Cerebellar cortex (tissue), 1 donor: ENCODE data around the gene ALDH3A2.

ENCODE experiments used
- DNase-seq: peaks from one replicate; pipeline ENCODE4 v3.0.0-alpha.2; 2015; ENCODE audit warnings: low spot score

Gene ALDH3A2

GRCh38 chr17:19648475-19649273 is at the start of gene ALDH3A2:
ALDH3A2 (plus strand) TSS chr17:19648751; CDS start chr17:19648972, 221 bp downstream.
- peak; percentile 96 for DNase-seq

GRCh38 chr17:19610311-19610710 is 38.2 kb upstream of the ALDH3A2 start:
- DNase-seq, result no peak

GRCh38 chr17:19610879-19611278 is 37.7 kb upstream of the ALDH3A2 start:
- DNase-seq, result no peak

- DNase-seq, result no peak
These were observed 34.6 kb upstream of the ALDH3A2 start for GRCh38 chr17:19613979-19614378.

- DNase-seq, result no peak
These were observed 33.7 kb upstream of the ALDH3A2 start for GRCh38 chr17:19614900-19615299.

GRCh38 chr17:19618015-19618414 is 30.5 kb upstream of the ALDH3A2 start:
- DNase-seq, result no peak

GRCh38 chr17:19619705-19620325 is 28.7 kb upstream of the ALDH3A2 start:
- no peak for DNase-seq

GRCh38 chr17:19621697-19622096 is 26.9 kb upstream of the ALDH3A2 start:
- DNase-seq, result no peak

GRCh38 chr17:19626079-19626478 is 22.5 kb upstream of the ALDH3A2 start:
- DNase-seq, result no peak

- no peak for DNase-seq
These were observed 19.1 kb upstream of the ALDH3A2 start for GRCh38 chr17:19629449-19629848.

GRCh38 chr17:19630035-19630434 is 18.5 kb upstream of the ALDH3A2 start:
- DNase-seq, result no peak

GRCh38 chr17:19630661-19631060 is 17.9 kb upstream of the ALDH3A2 start:
- DNase-seq, result no peak

- DNase-seq, result no peak
These were observed 16.6 kb upstream of the ALDH3A2 start for GRCh38 chr17:19631905-19632304.

GRCh38 chr17:19641687-19642372 is 6.7 kb upstream of the ALDH3A2 start:
- DNase-seq, result no peak

- no peak for DNase-seq
These were observed 6.1 kb upstream of the ALDH3A2 start for GRCh38 chr17:19642373-19642893.

GRCh38 chr17:19644493-19645210 is 3.9 kb upstream of the ALDH3A2 start:
- DNase-seq, result no peak

GRCh38 chr17:19645734-19646201 is 2.8 kb upstream of the ALDH3A2 start:
- peak; percentile 49 for DNase-seq

GRCh38 chr17:19646788-19647696 is 1.5 kb upstream of the ALDH3A2 start:
- DNase-seq, result no peak

GRCh38 chr17:19647697-19648474 is 665 bp upstream of the ALDH3A2 start:
- DNase-seq, result peak; percentile 80

GRCh38 chr17:19649274-19649541 is 657 bp downstream of the ALDH3A2 start:
- no peak for DNase-seq
